NOMO-1 treated with DMSO at 0.1 percent for 48 hours (cell line): ENCODE measurements around the gene HSD11B1L.

Experiments used
- DNase-seq: peaks from one replicate; lab custom pipeline; 2025; ENCODE audit not compliant: unreplicated experiment; lab: John Stamatoyannopoulos, UW

Gene HSD11B1L, protein sequence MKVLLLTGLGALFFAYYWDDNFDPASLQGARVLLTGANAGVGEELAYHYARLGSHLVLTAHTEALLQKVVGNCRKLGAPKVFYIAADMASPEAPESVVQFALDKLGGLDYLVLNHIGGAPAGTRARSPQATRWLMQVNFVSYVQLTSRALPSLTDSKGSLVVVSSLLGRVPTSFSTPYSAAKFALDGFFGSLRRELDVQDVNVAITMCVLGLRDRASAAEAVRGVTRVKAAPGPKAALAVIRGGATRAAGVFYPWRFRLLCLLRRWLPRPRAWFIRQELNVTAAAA

DNA sequence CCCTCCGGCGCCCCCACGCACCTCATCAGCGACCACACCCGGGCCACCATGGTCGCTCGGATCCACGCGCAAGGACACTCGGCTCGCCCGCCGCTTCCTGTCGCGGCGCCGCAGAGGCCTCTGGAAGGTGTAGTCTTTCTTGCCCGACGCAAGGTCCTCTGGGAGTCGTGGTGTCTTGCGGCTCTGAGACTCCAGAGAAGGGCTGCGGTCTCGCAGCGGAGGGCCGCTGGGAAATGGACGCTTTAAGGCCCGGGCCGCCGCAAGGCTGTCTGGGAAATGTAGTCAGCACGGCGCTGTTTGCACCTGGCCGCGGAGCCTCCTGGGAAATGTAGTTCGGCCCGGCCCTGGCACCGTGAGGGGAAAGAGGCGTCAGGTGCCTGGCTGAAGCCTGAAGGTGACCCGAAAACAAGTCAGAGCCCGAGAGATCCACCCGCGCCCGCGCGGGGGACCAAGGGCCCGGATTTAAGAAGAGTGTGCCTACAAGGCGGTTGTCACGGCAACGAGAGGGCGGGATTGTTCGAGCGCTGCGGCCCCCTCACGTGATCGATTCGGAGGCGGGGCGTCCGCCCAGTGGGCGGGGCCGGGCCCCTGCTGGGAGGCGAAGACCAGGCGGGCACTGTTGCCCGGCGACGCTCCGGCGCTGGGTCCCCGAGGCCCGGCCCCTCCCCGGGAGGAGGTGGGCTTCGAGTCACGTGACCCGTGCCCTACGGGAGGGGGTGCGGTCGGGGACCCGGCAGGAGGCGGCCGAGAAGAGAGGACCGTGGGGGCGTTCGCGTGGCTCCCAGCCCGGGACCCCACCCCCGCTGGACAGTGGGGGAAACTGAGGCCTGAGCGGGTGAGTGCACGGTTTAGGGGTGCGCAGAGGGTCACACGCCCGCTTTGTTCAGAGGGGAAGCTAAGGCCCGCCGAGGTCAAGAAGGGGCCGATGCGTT, at the start of gene HSD11B1L, which contains the start of gene MICOS13:
Gene HSD11B1L, plus strand, starts transcription at position 591 of the 932 bp plus-strand sequence. CDS start 3,806 bp downstream, outside the sequence.
Gene MICOS13, minus strand, starts transcription at position 80 of the 932 bp plus-strand sequence. Its CDS starts 30 bp downstream, at position 50.
- DNase-seq, result peak; percentile 98

DNA sequence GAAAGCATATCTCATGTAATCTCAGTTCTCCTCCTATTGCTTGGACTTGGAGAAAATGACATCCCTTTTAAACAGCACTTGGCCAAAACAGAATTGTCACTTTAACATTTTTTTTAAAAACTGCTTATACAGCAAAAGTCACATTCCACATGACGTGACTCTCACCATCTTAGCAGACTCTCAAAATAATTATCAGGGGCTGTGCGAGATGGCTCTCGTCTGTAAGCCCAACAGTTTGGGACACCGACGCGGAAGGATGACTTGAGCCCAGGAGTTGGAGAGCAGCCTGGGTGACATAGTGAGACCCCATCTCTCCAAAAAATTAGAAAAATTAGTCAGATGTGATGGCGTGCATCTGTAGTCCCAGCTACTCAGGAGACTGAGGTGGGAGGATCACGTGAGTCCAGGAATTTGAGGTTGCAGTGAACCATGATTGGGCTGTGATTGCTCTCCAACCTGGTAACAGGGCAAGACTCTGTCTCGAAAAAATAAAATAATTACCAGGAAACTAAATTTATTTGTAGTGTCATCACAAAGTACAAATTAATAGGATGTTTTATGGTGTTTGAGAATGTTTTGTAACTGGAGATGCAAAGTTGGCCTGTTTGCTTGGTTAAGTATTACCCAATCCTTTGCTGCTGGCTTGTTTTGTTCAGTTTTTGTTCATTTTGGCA, 49.1 kb upstream of the HSD11B1L start:
- DNase-seq, result no peak

- no peak for DNase-seq
Observed at GRCh38 chr19:5632241-5632612, 48.6 kb upstream of the HSD11B1L start.

DNA sequence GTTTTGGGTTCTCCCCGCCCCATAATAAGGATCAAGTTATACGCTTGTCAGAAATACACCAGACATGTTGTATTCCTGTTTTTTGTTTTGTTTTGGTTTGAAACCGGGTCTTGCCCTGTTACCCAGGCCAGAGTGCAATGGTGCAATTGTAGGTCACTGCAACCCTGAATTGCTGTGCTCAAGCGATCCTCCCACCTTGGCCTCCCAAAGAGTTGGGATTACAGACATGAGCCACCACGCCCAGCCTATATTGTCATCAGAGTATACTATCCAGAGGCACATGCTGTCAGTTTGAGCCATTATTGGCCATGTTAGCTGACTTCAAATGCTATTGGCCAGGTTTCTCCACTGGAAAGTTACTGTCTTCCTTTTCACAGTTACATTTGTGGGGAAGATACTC, 48.2 kb upstream of the HSD11B1L start:
- DNase-seq, result no peak

GRCh38 chr19:5635427-5635826, 45.4 kb upstream of the HSD11B1L start:
- DNase-seq, result no peak

DNA sequence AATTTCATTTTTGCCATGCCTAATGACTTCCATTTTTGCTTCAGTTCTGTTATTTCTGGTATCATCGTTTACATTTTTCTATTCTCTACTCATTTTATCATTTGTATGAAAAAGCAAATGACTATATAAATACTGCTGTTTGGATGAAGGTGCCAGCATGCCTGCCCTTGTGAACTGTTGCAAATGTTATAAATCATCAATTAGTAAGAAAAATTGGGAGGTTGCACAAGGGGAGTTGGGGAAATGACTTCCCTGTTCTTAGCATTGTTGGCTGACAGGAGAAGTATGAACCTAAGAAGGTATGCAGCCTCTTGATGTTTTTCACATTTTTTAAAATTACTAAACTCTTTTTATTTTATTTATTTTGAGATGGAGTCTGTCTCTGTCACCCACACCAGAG, 42.9 kb upstream of the HSD11B1L start:
- peak; percentile 55 for DNase-seq

GRCh38 chr19:5641171-5641570, 39.7 kb upstream of the HSD11B1L start:
- no peak for DNase-seq

DNA sequence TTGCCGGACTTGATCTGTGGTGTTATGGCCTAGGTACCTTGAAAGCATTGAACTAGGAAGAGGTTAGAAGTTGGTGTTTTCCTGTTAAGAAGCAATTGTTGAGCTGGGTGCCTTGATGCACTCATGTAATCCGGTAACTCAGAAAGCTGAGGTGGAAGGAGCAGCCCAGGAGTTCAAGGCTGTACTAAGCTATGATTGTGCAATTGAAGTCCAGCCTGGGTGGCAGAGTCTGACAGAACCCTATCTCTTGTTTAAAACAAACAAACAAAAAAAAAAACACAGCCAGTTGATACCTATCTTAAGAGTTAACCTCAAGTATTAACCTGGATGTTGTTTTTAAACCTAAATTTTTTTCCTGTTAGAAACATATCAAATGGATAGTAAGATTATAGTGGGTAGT, 38.6 kb upstream of the HSD11B1L start:
- DNase-seq, result no peak

DNA sequence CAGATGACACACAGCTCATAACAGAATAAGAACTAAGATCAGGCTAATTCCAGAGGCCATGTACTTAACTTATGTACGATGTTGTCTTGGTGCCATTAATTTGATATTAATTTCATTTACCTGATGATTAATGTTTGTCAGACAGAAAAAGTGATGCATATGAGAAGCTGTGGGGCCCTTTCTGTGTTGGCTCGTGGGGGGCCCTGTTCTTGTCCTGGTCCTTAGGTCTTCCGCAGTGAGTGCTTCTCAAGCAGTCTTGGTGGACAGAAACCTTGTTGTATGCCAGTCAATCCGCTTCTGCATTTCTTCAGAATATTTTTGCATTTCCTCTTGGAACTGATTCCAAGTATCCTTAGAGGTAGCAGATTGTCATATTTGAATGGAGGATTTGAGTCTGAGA, 37.8 kb upstream of the HSD11B1L start:
- no peak for DNase-seq

DNA sequence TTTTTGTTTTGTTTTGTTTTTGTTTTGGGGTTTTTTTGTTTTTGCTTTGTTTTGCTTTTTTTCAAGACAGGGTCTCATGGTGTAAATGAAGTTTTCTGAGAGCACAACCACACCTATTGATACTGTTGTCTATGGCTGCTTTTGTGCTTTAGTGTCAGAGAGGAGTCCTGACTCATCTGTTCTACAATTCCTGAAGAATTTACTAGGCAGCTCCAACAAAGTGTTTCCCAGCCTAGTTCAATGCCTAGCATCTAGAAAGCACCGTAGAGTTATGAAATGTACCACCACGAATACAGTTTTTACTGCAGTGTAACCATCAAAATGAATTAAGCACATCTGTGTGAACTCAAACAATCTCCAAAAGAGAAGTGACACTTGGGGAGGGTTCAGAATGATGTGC, 36.8 kb upstream of the HSD11B1L start:
- DNase-seq, result no peak

DNA sequence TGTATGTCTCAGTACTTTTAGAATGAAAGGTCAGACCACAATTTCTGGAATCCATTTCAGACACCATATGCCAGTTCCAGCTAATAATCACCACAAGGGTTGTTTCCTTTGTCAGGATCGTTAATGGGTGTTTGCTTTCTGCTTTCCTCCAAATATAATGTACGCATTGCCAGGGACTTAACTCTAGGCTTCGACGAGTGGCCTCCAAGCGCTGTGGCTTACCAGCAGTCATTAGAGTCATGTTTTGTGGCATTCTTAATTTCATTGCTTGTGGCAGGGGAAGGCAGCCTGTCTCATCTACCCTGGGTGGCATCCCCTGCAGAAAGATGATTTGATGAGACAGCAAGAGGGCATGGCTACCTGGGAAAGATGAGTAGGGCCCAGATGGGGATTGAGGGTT, 35.4 kb upstream of the HSD11B1L start:
- no peak for DNase-seq

DNA sequence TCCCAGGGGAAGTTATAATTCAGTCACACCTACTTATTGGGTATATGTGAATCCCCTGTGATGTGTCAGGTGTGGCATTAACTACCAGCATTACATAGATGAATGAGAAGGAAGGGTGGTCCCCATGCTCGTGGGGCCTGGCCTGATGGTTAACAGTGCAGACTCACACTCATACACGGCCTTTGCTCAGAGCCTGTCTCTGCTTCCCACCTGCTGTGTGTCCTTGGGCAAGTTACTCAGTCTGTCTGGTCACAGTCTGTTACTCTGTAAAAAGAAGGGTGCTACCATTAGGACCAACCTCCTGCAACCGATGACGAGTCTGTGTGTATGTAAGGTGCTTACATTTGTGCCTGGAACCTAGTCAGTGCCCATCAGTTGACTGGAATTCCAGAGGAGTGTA, 34.1 kb upstream of the HSD11B1L start:
- DNase-seq, result no peak

DNA sequence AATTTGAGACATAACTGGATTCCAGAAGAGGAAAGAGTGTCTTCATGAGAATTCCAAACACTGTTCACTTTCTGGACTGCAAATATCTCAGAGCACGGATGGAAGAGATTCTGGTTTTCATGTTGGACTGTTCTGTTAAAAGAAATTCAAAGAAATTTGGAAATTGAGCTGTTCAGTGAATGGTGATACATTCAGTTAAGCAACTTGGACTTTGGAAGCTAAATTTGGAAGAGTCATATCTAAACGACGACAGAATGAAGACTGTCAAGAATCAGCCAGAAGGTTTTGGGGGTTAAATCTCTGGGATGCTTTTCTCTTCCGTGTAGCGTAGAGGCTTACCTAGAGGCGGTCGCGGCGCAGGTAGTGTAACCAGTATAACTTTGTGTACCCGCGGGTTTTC, 32.4 kb upstream of the HSD11B1L start:
- no peak for DNase-seq

GRCh38 chr19:5651361-5651760, 29.5 kb upstream of the HSD11B1L start:
- DNase-seq, result no peak

- DNase-seq, result no peak
Observed at GRCh38 chr19:5652261-5652660, 28.6 kb upstream of the HSD11B1L start.

- DNase-seq, result no peak
Observed at GRCh38 chr19:5654931-5655330, 25.9 kb upstream of the HSD11B1L start.

GRCh38 chr19:5655412-5655811, 25.4 kb upstream of the HSD11B1L start:
- no peak for DNase-seq

DNA sequence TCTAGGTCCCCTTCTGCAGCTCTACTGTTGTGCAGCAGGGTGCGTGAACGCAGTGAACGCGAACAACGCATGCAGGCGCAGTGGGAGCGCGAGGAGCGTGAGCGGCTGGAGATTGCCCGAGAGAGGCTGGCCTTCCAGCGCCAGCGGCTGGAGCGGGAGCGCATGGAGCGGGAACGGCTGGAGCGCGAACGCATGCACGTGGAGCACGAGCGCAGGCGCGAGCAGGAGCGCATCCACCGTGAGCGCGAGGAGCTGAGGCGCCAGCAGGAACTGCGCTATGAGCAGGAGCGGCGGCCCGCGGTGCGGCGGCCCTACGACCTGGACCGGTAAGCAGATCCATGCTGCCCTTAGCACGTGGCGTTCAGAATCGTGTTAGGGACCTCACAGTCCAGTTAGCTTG, 19.3 kb upstream of the HSD11B1L start:
- no peak for DNase-seq

GRCh38 chr19:5663904-5664303, 16.9 kb upstream of the HSD11B1L start:
- no peak for DNase-seq

DNA sequence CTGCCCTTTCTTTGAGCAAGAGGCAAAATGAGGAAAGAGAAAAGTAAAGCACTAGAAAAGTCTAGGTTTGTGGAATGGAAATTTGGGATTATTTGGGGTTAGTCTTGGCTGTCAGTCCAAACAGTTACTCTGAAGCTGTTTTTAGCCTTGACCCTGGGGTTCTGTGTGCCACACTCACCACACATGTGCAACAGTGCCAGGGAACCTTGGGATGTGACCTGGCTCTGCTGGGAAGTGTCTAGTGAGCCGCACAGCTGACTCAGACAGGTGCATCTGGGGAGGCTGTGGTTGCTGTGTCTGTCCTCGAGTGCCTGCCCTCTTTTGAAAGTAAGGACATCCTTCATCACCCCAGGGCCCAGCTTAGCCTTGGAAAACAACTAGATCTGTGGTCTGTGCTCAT, 16.3 kb upstream of the HSD11B1L start:
- no peak for DNase-seq

DNA sequence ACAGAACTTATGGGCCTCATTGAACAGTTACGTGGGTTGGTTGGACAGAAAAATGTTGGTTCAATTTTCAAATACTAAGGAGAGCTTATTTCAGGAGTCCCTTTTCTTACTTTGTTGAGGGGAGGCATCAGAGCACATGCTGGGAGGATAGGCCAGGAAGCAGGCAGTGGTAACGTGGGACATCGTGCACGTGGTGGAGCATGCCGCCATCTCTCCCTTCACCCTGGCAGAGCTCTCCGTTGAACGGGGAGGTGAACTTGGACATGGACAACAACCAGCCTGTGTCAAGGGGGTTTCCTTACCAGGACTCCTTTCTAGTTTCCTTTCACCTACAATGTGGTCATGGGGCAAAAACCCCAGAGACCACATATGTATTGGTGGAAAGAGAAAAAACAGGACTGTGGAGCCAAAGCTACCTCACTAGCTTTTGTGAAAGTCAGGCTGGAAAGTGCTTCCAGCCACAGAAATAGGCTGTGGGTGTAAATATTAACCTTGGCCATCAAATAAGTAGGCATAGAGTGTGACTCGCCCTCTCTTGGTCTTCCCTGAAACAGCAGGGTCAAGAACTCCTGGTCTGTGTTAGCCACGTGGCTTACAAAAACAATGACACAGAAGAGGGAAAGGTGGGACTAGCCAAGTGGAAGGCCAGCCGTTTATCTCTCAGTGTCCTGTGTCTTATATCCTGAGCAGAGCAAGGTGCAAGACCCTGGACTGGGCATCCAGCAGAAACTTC, 14.9 kb upstream of the HSD11B1L start:
- no peak for DNase-seq
